ENCODE results near the gene ACAP3.

The ACAP3 gene

DNA sequence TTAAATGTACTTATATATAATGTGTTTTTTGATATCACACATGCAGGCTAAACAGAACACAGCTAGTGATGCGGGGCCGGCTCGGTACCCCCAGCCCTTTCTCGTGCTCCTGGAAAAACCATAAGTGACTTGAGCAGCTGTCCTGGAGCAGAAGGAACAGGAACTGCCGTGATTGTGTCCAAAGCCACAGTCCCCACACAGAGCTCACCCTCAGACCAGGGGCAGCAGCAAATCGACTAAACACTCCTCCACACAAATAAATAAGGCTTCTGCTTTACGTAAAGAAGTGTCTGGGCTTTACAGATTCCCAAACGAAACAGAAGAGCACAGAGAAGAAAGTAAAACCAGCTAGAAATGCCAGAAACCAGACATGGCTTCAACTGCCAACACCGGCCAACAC, 43.7 kb downstream of the ACAP3 start:
- TF ChIP-seq, protein P1, sequence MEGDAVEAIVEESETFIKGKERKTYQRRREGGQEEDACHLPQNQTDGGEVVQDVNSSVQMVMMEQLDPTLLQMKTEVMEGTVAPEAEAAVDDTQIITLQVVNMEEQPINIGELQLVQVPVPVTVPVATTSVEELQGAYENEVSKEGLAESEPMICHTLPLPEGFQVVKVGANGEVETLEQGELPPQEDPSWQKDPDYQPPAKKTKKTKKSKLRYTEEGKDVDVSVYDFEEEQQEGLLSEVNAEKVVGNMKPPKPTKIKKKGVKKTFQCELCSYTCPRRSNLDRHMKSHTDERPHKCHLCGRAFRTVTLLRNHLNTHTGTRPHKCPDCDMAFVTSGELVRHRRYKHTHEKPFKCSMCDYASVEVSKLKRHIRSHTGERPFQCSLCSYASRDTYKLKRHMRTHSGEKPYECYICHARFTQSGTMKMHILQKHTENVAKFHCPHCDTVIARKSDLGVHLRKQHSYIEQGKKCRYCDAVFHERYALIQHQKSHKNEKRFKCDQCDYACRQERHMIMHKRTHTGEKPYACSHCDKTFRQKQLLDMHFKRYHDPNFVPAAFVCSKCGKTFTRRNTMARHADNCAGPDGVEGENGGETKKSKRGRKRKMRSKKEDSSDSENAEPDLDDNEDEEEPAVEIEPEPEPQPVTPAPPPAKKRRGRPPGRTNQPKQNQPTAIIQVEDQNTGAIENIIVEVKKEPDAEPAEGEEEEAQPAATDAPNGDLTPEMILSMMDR (conservative IDR thresholded peaks at IDR 0.05; ENCODE audit: control insufficient read depth, insufficient read depth, low read depth, low read length): no peak
- H3K4me3 ChIP-seq (ENCODE audit: control insufficient read depth, low read depth, low read length): no peak overlapping the region
- DNase-seq (ENCODE audit: low read depth): no peak

DNA sequence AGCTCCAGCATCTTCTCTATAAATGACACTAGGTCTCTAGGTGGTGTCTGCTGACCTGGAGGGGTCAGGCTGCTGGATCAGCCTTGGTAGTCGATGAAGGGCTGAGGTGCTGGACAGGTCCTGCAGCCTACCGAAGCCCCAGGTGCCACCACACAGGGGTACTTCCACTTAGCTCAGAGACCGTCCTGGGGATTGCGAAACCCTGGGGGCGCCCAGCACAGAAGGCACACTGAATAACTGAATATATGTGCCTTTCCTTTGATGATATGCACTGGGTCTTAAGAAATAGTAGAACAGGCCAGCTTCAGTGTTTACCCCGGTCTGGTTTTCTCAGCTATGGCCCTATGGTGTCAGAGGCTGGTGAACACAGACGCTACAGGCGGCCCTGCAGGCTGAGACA, 45.0 kb downstream of the ACAP3 start:
- H3K4me3 ChIP-seq (ENCODE audit: control insufficient read depth, low read depth, low read length): no peak overlapping the region
- TF ChIP-seq, protein P1 (conservative IDR thresholded peaks at IDR 0.05; ENCODE audit: control insufficient read depth, insufficient read depth, low read depth, low read length): no peak

DNA sequence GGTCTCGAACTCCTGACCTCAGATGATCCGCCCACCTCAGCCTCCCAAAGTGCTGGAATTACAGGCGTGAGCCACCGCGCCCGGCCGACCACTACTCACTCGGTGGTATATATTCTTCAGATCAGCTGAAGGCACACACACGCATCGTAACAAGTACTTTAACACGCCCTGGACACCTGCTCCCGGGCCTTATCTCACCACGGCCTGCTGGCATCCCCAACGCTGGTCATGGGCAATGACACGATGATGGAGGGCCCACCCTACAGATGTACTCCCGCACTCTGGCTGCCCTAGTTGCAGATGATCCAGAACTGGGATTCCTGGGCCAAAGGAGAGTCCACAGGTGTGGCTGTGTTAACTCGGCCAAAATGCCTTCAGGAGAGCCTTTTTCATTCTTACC, 45.7 kb downstream of the ACAP3 start:
- TF ChIP-seq, protein P1 (conservative IDR thresholded peaks at IDR 0.05; ENCODE audit: control insufficient read depth, insufficient read depth, low read depth, low read length): no peak
- no peak overlapping the region for H3K4me3 ChIP-seq (ENCODE audit: control insufficient read depth, low read depth, low read length)

More for the DNA sequence above, 45.0 kb downstream of the ACAP3 start:
- no peak for DNase-seq (ENCODE audit: low read depth)

DNA sequence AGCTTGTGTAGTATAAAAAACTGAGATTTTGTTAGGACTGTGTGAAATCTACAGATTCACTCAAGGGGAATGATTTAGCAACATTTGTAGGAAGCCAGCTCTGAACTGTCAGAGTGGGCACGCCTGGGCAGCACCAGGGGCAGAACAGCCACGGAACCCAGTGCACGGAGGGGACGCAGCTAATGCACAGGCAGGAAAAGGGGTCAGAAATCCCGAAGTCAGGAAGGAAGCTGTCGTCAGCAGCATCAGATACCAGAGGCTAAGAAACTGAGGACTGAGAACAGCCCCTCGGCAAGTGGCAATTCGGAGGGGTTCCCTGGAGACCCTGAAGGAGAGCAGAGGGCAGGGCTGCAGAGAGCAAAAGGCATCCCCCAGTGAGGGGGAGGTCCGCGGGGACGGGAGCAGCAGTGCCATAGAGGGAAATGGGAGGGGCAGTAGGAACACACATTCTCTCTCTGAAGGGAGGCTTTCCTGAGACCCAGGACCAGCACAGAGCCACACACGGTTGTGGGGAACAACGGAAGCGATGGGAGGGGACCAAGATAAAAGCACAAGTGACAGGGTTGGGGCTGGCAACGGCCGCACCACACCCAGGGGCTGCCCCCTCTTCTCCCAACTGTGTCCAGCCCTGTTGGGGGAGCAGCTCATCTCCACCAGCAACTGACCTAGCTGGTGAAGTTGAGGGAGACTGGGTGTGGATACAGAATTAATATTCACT, 46.7 kb downstream of the ACAP3 start:
- H3K4me3 ChIP-seq (ENCODE audit: control insufficient read depth, low read depth, low read length): no peak overlapping the region
- TF ChIP-seq, protein P1 (conservative IDR thresholded peaks at IDR 0.05; ENCODE audit: control insufficient read depth, insufficient read depth, low read depth, low read length): no peak
- DNase-seq (ENCODE audit: low read depth): no peak

More for the DNA sequence above, 45.7 kb downstream of the ACAP3 start:
- no peak for DNase-seq (ENCODE audit: low read depth)

DNA sequence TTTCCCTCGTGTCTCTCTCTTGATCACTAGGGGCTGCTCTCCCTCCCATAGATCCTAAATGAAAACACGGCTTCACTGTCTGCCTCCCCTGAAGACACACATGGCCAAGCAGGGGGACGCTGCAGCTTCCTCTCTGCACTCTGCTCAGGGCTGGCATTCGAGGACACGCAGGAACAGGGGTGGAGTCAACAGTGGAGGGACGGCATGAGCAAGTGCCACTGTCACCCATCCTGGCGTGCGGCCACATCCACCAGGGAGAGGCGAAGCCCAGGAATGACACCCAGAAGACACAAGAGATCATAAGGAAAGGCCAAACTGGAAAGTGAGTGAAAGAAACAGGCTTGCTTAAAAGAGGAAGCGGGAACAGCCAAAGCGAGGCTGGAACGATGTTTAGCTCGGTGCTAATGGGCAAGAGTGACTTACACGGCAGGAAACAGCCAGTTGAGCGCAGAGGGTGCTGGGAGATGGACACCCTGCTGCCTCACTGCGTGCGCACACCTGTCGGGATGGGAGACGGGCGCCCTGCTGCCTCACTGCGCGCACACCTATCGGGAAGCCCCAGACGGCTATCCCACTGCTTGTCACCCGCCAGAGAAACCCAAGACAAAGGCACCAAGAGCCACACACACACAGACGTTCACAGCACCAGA, 47.7 kb downstream of the ACAP3 start:
- no peak for DNase-seq (ENCODE audit: low read depth)
- H3K4me3 ChIP-seq (ENCODE audit: control insufficient read depth, low read depth, low read length): no peak overlapping the region
- TF ChIP-seq, protein P1 (conservative IDR thresholded peaks at IDR 0.05; ENCODE audit: control insufficient read depth, insufficient read depth, low read depth, low read length): no peak

DNA sequence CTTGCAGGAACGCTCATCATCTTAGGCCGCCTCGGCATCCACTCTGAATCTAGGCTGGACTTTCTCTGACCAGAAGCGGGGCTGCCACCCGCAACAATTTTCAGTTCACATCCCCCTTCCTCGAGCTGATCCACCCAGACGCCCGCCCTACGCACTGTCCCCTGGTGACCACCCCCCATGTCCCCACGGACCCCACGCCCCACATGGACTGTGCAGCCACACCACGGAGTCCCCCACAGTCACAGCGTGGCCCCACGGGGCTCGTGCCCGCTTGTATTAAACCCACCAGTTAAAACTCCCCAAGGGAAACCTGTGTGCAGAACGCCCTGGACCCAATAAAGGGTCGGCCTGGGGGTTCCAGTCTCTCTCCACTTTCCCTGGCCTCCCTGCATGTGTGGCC, 48.2 kb downstream of the ACAP3 start:
- H3K4me3 ChIP-seq (ENCODE audit: control insufficient read depth, low read depth, low read length): no peak overlapping the region
- TF ChIP-seq, protein P1 (conservative IDR thresholded peaks at IDR 0.05; ENCODE audit: control insufficient read depth, insufficient read depth, low read depth, low read length): no peak
- DNase-seq (ENCODE audit: low read depth): no peak
